K562 (cell line): ENCODE results near the gene HHLA2. TPM values are rescaled to one million over a fixed set of nuclear protein-coding genes. Genes with fewer than 3 reads are reported as not detected.

Experiments used
- ATAC-seq: fragments of 200-7000 bp; cut with Tn5 transposase; 3 replicates; pipeline ENCODE4 v1.9.1; 2020; ENCODE audit warnings: moderate library complexity
- BruUV-seq: library from RNA; stranded (reverse); fragments of 400-500 nt; replicated peaks from 2 replicates; lab custom pipeline; 2021; lab: Mats Ljungman, UMichigan
- CTCF ChIA-PET: fragments of 300-600 bp; formaldehyde crosslinking; extraction: SDS; loops from one replicate; lab custom pipeline; 2021; ENCODE audit warnings: low intra/inter-chr PET ratio; lab: Yijun Ruan, JAX
- POLR2A ChIA-PET: fragments of 300-600, 350-650 bp; sonication (Branson Sonifier 250); formaldehyde crosslinking; extraction: SDS; loops from one replicate; lab custom pipeline; 2021; ENCODE audit warnings: antibody characterized with exemption, inconsistent platforms; lab: Yijun Ruan, JAX
- DNase-seq, 4 experiments: peaks; one replicate each; pipeline versions ENCODE4 v3.0.0 to v3.0.0-alpha.2; 2011 to 2018; ENCODE audit warnings: low spot score in 3 of 4, mixed read lengths in 3 of 4; ENCODE audit errors: extremely low read depth in 1 of 4
- FAIRE-seq: peaks from 2 replicates; lab custom pipeline; 2011; peaks lifted over from hg19 to GRCh38; lab: Jason Lieb, UNC
- H2AFZ ChIP-seq: 2 replicates; pipeline ENCODE4 v1.6.0; 2011; ENCODE audit warnings: low read depth, low read length, control low read depth, inconsistent platforms
- H3K27ac ChIP-seq: fragments of 200-600 bp; 3 replicates; pipeline ENCODE4 v1.8.0; 2011; ENCODE audit warnings: low read depth, mild to moderate bottlenecking, control low read depth, inconsistent platforms, low read length, moderate library complexity, mixed read lengths; ENCODE audit errors: extremely low read depth
- H3K27me3 ChIP-seq, 2 experiments: fragments of 300-600 bp in 1 of 2; 2 replicates in 1 of 2; 3 replicates in 1 of 2; pipeline versions ENCODE4 v1.6.0 to v1.8.0; 2011; ENCODE audit warnings: inconsistent platforms in 2 of 2, low read length in 2 of 2, mild to moderate bottlenecking in 1 of 2, mixed read lengths in 1 of 2, moderate library complexity in 1 of 2; ENCODE audit not compliant: control insufficient read depth in 2 of 2, insufficient read depth in 2 of 2
- H3K36me3 ChIP-seq: fragments of 300-600 bp; 3 replicates; pipeline ENCODE4 v1.8.0; 2011; ENCODE audit warnings: mild to moderate bottlenecking, low read length, inconsistent platforms; ENCODE audit not compliant: control insufficient read depth, insufficient read depth
- H3K4me1 ChIP-seq, 2 experiments: fragments of 200-600 bp in 1 of 2; replicated peaks in 1 of 2; 2 replicates in 1 of 2; 3 replicates in 1 of 2; pipeline versions ENCODE4 v1.5.1 to v1.8.0; 2011; ENCODE audit warnings: inconsistent platforms in 2 of 2, low read length in 2 of 2, mild to moderate bottlenecking in 1 of 2, mixed read lengths in 1 of 2, moderate library complexity in 1 of 2; ENCODE audit not compliant: control insufficient read depth in 2 of 2, insufficient read depth in 2 of 2
- H3K4me2 ChIP-seq: 2 replicates; pipeline ENCODE4 v1.6.1; 2011; ENCODE audit warnings: low read length, control low read depth, inconsistent platforms, mixed read lengths; ENCODE audit not compliant: insufficient read depth
- H3K4me3 ChIP-seq: fragments of 200-600 bp; sonication (generic), shearing (Covaris generic); 2 replicates; pipeline ENCODE4 v1.5.1; 2016; ENCODE audit warnings: control low read depth, inconsistent platforms
- H3K79me2 ChIP-seq: fragments of 200-600 bp; 3 replicates; pipeline ENCODE4 v1.8.0; 2011; ENCODE audit warnings: low read length, inconsistent platforms; ENCODE audit not compliant: control insufficient read depth, insufficient read depth
- H3K9ac ChIP-seq, 2 experiments: 2 replicates each; pipeline versions ENCODE4 v1.6.0 to v1.6.1; 2011; ENCODE audit warnings: low read depth in 2 of 2, low read length in 2 of 2, control low read depth in 1 of 2, inconsistent platforms in 1 of 2, mild to moderate bottlenecking in 1 of 2, mixed read lengths in 1 of 2; ENCODE audit not compliant: insufficient read depth in 1 of 2
- H3K9me1 ChIP-seq: one replicate; pipeline ENCODE4 v1.6.0; 2011; ENCODE audit warnings: inconsistent platforms, mild to moderate bottlenecking, low read length, moderate library complexity; ENCODE audit not compliant: control insufficient read depth, insufficient read depth
- H3K9me3 ChIP-seq: replicated peaks from 2 replicates; pipeline ENCODE4 v1.5.1; 2011; ENCODE audit warnings: low read depth, low read length, inconsistent platforms; ENCODE audit not compliant: control insufficient read depth, insufficient read depth
- H4K20me1 ChIP-seq: replicated peaks from 2 replicates; pipeline ENCODE4 v1.6.1; 2011; ENCODE audit warnings: low read length, inconsistent platforms, mixed read lengths; ENCODE audit not compliant: control insufficient read depth, insufficient read depth
- CEBPZ ChIP-seq: fragments of 150-350 bp; IDR thresholded peaks from 2 replicates; pipeline ENCODE4 v1.6.1; 2014; ENCODE audit warnings: low read depth, mild to moderate bottlenecking, low read length, borderline replicate concordance
- COPS2 ChIP-seq: fragments of 450-650 bp; conservative IDR thresholded peaks from 2 replicates; pipeline ENCODE4 v1.6.1; 2016; ENCODE audit warnings: mild to moderate bottlenecking, moderate library complexity
- ELF4 ChIP-seq: fragments of 450-650 bp; formaldehyde crosslinking; IDR thresholded peaks from 2 replicates; pipeline ENCODE4 v1.4.0; 2022; ENCODE audit warnings: missing genetic modification characterization
- HDAC8 ChIP-seq: fragments of 450-650 bp; IDR thresholded peaks from 2 replicates; pipeline ENCODE4 v1.6.1; 2016; ENCODE audit warnings: mild to moderate bottlenecking, missing genetic modification characterization, moderate library complexity, missing compliant biosample characterization
- ILF3 ChIP-seq: fragments of 450-650 bp; IDR thresholded peaks from 2 replicates; pipeline ENCODE4 v1.6.1; 2018; ENCODE audit warnings: antibody characterized with exemption, mild to moderate bottlenecking, moderate library complexity, borderline replicate concordance
- KLF6 ChIP-seq: fragments of 250-450 bp; sonication (Bioruptor Pico); IDR thresholded peaks from 2 replicates; pipeline ENCODE4 v1.4.0; 2020; ENCODE audit warnings: mild to moderate bottlenecking, moderate library complexity, borderline replicate concordance
- MAFK ChIP-seq: IDR thresholded peaks from 2 replicates; pipeline ENCODE4 v1.6.1; 2011; ENCODE audit warnings: low read length, improper control_type of control experiment
- NFATC3 ChIP-seq: fragments of 450-650 bp; IDR thresholded peaks from 2 replicates; pipeline ENCODE4 v1.6.1; 2017; ENCODE audit warnings: mild to moderate bottlenecking
- NR2C1 ChIP-seq, 2 experiments: fragments of 450-650 bp; IDR thresholded peaks; 2 replicates each; pipeline ENCODE4 v1.6.1; 2017; ENCODE audit warnings: mild to moderate bottlenecking in 2 of 2, antibody characterized with exemption in 1 of 2, inconsistent platforms in 1 of 2, missing compliant biosample characterization in 1 of 2, missing genetic modification characterization in 1 of 2
- PRDM10 ChIP-seq: fragments of 450-650 bp; IDR thresholded peaks from 2 replicates; pipeline ENCODE4 v1.6.1; 2018; ENCODE audit not compliant: partially characterized antibody
- TBP ChIP-seq: optimal IDR thresholded peaks from 2 replicates; pipeline ENCODE3; 2011; ENCODE audit warnings: low read depth, low read length, improper control_type of control experiment
- ZKSCAN3 ChIP-seq: fragments of 250-450 bp; sonication (Bioruptor Pico); IDR thresholded peaks from 2 replicates; pipeline ENCODE4 v1.4.0; 2020
- WGBS: fragments of 100-300 bp; shearing (Covaris generic); methylation state at CpG from one replicate; pipeline ENCODE4 v1.1.6; 2016; ENCODE audit warnings: low coverage, mixed read lengths; ENCODE audit not compliant: insufficient coverage; ENCODE audit errors: missing lambda C conversion rate; 5-methylcytosine and 5-hydroxymethylcytosine counted together
- in situ Hi-C: fragments of 300-500 bp; cut with MboI; formaldehyde crosslinking; loops from 4 replicates; pipeline ENCODE4 v1.15.0; 2018; ENCODE audit warnings: inconsistent platforms, mixed read lengths
- intact Hi-C: fragments of 100-400 bp; cut with micrococcal nuclease; formaldehyde crosslinking; loops from 2 replicates; pipeline ENCODE4 v1.14.2; 2022
- polyA plus RNA-seq, 8 experiments: library from polyadenylated mRNA; depleted of rRNA in 4 of 8; stranded (reverse) in 5 of 8; unstranded in 3 of 8; fragments of >200 nt; fragmentation: Nextera tagmentation in 2 of 8; fragmentation: Illumina TruSeq in 1 of 8; extraction: Ambion mirVana in 2 of 8; extraction: Trizol in 1 of 8; gene quantifications; 2 replicates each; pipeline versions ENCODE4 v1.2.1 to v1.2.3, GENCODE V29; 2011 to 2014; ENCODE audit warnings: inconsistent platforms in 1 of 8, missing spikeins in 1 of 8
- total RNA-seq, 7 experiments: library from RNA; depleted of rRNA in 6 of 7; stranded (reverse); fragments of >200 nt in 6 of 7; fragmentation: Illumina TruSeq in 2 of 7; extraction: Trizol in 2 of 7; gene quantifications; 2 replicates each; pipeline versions ENCODE4 v1.2.1 to v1.2.3, GENCODE V29; 2011 to 2021; ENCODE audit warnings: low replicate concordance in 1 of 7
- TF ChIP-seq, protein P1 (sequence below): fragments of 450-650 bp; IDR thresholded peaks from 2 replicates; pipeline ENCODE4 v1.6.1; 2017; ENCODE audit warnings: mild to moderate bottlenecking, moderate library complexity

HHLA2 gene
- total and polyA plus RNA-seq, 9 of the 15 experiments (the other 6 are each of a cell fraction or from before 2014, with no cell fraction given), result 0.04 TPM; not detected in 7

DNA sequence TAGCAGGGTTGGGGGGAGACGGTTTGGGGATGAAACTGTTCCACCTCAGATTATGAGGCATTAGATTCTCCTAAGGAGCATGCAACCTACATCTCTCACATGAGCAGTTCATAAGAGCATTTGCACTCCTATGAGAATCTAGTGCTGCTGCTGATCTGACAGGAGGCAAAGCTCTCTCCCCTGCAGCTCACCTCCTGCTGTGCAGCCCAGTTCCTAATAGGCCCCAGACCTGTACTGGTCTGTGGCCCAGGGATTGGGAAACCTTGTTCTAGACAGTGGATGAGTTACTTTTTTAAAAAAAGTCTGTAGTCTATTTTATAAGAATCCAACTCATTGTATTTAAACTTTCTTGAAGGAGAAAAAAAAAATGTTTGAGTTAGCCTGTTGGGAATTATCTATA is 100.0 kb downstream of the HHLA2 start:
- TF ChIP-seq ZKSCAN3 (CRISPR knock-in tag) (no peak), NFATC3 (no peak), NR2C1 (IDR thresholded peaks at IDR 0.05) (no peak), NR2C1 (tag; IDR thresholded peaks at IDR 0.05) (no peak), ILF3 (no peak), MAFK (no peak), TBP (no peak), HDAC8 (tag) (no peak), CEBPZ (no peak), PRDM10 (no peak), KLF6 (CRISPR knock-in tag) (no peak), COPS2 (no peak), ELF4 (CRISPR knock-in tag) (no peak)
- TF ChIP-seq, protein P1, sequence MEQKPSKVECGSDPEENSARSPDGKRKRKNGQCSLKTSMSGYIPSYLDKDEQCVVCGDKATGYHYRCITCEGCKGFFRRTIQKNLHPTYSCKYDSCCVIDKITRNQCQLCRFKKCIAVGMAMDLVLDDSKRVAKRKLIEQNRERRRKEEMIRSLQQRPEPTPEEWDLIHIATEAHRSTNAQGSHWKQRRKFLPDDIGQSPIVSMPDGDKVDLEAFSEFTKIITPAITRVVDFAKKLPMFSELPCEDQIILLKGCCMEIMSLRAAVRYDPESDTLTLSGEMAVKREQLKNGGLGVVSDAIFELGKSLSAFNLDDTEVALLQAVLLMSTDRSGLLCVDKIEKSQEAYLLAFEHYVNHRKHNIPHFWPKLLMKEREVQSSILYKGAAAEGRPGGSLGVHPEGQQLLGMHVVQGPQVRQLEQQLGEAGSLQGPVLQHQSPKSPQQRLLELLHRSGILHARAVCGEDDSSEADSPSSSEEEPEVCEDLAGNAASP, result no peak
- H3K27ac ChIP-seq, result no peak overlapping the region
- WGBS, result 0% methylated on average over 1 of the region's 1 CpG
- intact Hi-C loops (no loop called here), in situ Hi-C loops (no loop called here)
- BruUV-seq, result no TSS peak
- DNase-seq, result no peak
- H3K79me2 ChIP-seq, result no peaks in the 10 kb centered on the region
- no peak overlapping the region for H2AFZ ChIP-seq
- H3K36me3 ChIP-seq, result no peaks in the 10 kb centered on the region
- H3K4me3 ChIP-seq, result no peak overlapping the region
- FAIRE-seq, result no peak
- ChIA-PET POLR2A (interaction anchor here (0.9 kb wide), 1 partner anchor 9 kb away, joined by 3 read pairs; no protein-coding TSS in a partner anchor), CTCF (no interaction called here)
- no peak overlapping the region for H3K4me2 ChIP-seq
- H3K9me1 ChIP-seq, result no peaks in the 10 kb centered on the region
- H3K4me1 ChIP-seq, result no peaks in the 10 kb centered on the region
- H3K27me3 ChIP-seq, result no peaks in the 10 kb centered on the region; a peak in 1 of 5 replicates
- no peaks in the 10 kb centered on the region for H4K20me1 ChIP-seq
- no peak for ATAC-seq
- no peaks in the 10 kb centered on the region for H3K9me3 ChIP-seq
- no peak overlapping the region for H3K9ac ChIP-seq
